AG09309 (cell line): ENCODE measurements around the gene TTLL7.

Source experiments
- DNase-seq: peaks from one replicate; pipeline ENCODE4 v3.0.0-alpha.2; 2010; ENCODE audit warnings: low read depth
- H3K4me3 ChIP-seq: 2 replicates; pipeline ENCODE4 v1.5.1; 2011; ENCODE audit warnings: mild to moderate bottlenecking, low read depth, low read length, moderate library complexity; ENCODE audit not compliant: control insufficient read depth
- TF ChIP-seq, protein P1 (sequence below): IDR thresholded peaks from 2 replicates; pipeline ENCODE4 v1.5.1; 2011; ENCODE audit warnings: mild to moderate bottlenecking, low read depth, low read length, inconsistent platforms; ENCODE audit not compliant: insufficient read depth, control insufficient read depth; ENCODE audit errors: missing control alignments

Gene TTLL7

DNA sequence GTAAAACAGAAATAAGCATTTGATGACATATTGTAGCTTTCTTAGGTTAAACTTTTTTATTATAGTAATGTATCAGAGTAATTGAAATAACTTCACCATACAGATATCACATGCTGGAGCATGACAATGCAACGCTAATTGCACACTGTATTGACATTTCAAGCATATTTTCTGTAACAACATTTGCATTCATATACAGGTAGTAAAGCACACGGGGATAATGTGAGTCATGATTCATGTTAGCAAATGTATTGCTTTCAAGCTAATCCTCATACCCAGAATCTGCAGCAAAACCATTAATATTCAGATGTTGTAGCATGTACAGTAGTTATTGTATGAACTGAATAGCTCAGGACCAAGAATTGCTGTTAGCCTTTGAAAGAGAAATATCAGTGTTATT lies 133.9 kb downstream of the TTLL7 start:
- no peak for DNase-seq
- no peak overlapping the region for H3K4me3 ChIP-seq
- TF ChIP-seq, protein P1, sequence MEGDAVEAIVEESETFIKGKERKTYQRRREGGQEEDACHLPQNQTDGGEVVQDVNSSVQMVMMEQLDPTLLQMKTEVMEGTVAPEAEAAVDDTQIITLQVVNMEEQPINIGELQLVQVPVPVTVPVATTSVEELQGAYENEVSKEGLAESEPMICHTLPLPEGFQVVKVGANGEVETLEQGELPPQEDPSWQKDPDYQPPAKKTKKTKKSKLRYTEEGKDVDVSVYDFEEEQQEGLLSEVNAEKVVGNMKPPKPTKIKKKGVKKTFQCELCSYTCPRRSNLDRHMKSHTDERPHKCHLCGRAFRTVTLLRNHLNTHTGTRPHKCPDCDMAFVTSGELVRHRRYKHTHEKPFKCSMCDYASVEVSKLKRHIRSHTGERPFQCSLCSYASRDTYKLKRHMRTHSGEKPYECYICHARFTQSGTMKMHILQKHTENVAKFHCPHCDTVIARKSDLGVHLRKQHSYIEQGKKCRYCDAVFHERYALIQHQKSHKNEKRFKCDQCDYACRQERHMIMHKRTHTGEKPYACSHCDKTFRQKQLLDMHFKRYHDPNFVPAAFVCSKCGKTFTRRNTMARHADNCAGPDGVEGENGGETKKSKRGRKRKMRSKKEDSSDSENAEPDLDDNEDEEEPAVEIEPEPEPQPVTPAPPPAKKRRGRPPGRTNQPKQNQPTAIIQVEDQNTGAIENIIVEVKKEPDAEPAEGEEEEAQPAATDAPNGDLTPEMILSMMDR, result no peak

DNA sequence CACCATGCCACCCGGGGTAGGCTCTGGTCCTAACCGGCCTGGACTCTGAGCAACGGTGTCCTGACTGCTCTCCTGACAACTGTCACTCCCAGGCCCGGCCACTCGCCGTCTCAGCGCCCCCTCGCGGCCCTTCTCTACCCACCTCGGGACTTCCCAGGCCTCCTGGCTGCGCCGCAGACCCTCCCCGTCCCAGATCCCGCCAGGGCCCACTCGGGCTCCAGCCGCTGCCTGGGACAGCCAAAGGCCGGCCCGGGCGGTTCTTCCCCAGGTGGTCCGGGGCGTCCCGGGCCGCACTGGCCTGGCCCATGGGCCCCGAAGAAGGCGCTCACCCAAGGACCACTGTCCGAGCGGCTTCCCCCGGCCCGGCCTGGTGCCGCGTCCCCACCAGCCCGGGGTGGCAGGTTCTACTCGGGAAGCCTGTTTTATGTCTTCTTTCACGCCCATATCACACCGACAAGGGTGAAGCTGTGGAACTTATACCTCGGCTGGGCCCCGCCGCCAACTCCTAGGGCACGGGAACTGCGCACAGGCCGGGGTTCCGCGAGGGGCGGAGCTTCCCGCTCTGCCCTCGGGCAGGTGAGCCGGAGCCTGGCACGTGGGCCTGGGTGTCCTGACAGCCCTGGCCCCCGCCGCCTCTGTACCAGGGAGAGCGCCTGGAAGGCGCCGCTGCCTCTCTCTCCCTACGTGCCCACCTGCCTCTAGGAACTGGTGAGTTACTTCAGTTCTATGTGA lies 138.3 kb downstream of the TTLL7 start:
- TF ChIP-seq, protein P1, result peak; percentile 64
- H3K4me3 ChIP-seq, result peak overlapping the region; percentile 48
- no peak for DNase-seq

- TF ChIP-seq, protein P1, result no peak
- no peak for DNase-seq
- H3K4me3 ChIP-seq, result no peak overlapping the region
Observed at GRCh38 chr1:83857716-83858115, 141.2 kb downstream of the TTLL7 start.

GRCh38 chr1:83857103-83857502 lies 141.8 kb downstream of the TTLL7 start:
- H3K4me3 ChIP-seq, result no peak overlapping the region
- peak; percentile 25 for DNase-seq
- TF ChIP-seq, protein P1, result peak; percentile 28

DNA sequence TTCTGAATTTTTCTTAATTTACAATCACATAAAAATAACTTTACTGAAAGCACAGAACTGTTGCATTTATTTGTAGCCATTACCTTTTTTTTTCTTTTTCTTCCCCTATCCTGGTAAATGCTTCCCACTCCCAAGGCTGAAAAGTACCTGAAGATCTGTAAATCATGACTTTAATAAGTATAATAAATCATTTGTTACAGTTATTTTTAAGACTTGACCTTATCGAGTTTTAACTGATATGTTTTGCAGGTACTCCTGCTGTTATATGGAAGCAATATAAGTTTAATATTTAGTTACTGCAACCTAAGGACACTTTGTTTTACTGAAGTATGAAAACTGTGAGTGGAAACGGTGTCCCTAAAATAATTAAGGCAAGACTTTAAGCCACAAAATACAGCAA lies 142.6 kb downstream of the TTLL7 start:
- TF ChIP-seq, protein P1, result no peak
- no peak overlapping the region for H3K4me3 ChIP-seq
- DNase-seq, result no peak

DNA sequence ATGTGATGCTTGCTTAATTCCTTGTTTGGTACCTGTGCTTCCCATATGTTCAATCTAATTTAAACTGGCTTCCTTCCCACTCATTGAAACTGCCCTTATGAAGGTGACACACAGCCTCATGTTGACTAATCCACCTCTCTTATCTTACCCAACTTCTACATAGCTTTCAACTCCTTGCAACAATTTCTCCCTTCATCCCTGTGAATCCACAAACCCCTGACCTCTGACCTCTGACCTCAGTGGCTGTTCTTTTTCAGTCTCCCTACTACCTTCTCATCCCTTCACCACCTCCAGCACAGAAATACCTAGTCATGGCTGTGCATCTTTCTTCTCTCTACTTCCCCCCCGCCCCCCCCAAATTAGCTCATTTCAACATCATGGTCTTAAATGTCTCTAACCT lies 144.5 kb downstream of the TTLL7 start:
- DNase-seq, result no peak
- TF ChIP-seq, protein P1, result no peak
- H3K4me3 ChIP-seq, result no peak overlapping the region
